ENCODE results near the gene ZNF268. TPM values are rescaled to one million over a fixed set of nuclear protein-coding genes. Genes with fewer than 3 reads are reported as not detected.

Gene ZNF268
- total RNA-seq, 1 experiment from 2014 or later = 22.4 TPM

DNA sequence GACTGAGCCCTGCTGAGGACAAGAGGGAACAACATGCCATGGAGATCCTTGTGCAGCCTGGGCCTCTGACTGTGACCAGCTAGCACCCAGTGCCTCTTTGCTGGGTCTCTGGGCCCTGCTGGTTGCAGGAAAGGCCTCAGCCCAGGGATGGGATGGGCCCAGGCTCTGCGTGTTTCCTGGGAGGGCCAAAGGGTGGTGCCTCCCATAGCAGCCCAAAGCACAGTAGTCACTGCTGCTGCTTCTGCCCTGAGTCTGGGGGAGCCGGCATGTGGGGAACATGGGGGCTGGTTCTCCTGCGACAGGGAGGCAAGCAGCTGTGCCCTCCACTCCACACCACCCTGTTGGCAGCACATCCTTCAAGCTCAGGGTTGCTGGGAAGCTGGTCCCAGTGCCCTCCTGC is 35.9 kb downstream of the ZNF268 start:
- in situ Hi-C loops (cut with HindIII; ENCODE audit: low pct_unique_long_range_greater_than_20kb, low sequenced_read_pairs) (no loop called here), intact Hi-C loops (cut with micrococcal nuclease; ENCODE audit: unreplicated experiment) (no loop called here)
- no TSS peak for BruUV-seq (replicated peaks)
- Histone ChIP-seq H3K36me3 (ENCODE audit: control insufficient read depth, insufficient read depth, low read length) (no peaks in the 10 kb centered on the region), H3K27me3 (ENCODE audit: control insufficient read depth, insufficient read depth, low read length) (no peaks in the 10 kb centered on the region), H3K4me3 (ENCODE audit: low read depth in 2 of 2, low read length in 2 of 2) (no peak overlapping the region), H3K9me3 (ENCODE audit: control insufficient read depth, insufficient read depth, low read depth, low read length) (no peaks in the 10 kb centered on the region), H3K27ac (ENCODE audit: low read length) (no peak overlapping the region), H3K4me1 (ENCODE audit: control insufficient read depth, insufficient read depth, low read length) (no peaks in the 10 kb centered on the region)
- ChIA-PET POLR2A (no interaction called here), CTCF (no interaction called here)
- no peak for ATAC-seq
- TF ChIP-seq, protein P1, sequence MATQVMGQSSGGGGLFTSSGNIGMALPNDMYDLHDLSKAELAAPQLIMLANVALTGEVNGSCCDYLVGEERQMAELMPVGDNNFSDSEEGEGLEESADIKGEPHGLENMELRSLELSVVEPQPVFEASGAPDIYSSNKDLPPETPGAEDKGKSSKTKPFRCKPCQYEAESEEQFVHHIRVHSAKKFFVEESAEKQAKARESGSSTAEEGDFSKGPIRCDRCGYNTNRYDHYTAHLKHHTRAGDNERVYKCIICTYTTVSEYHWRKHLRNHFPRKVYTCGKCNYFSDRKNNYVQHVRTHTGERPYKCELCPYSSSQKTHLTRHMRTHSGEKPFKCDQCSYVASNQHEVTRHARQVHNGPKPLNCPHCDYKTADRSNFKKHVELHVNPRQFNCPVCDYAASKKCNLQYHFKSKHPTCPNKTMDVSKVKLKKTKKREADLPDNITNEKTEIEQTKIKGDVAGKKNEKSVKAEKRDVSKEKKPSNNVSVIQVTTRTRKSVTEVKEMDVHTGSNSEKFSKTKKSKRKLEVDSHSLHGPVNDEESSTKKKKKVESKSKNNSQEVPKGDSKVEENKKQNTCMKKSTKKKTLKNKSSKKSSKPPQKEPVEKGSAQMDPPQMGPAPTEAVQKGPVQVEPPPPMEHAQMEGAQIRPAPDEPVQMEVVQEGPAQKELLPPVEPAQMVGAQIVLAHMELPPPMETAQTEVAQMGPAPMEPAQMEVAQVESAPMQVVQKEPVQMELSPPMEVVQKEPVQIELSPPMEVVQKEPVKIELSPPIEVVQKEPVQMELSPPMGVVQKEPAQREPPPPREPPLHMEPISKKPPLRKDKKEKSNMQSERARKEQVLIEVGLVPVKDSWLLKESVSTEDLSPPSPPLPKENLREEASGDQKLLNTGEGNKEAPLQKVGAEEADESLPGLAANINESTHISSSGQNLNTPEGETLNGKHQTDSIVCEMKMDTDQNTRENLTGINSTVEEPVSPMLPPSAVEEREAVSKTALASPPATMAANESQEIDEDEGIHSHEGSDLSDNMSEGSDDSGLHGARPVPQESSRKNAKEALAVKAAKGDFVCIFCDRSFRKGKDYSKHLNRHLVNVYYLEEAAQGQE (IDR thresholded peaks at IDR 0.05; ENCODE audit: insufficient read depth in 1 of 2, low read depth in 2 of 2, low read length in 1 of 2) = no peak
- no peak for DNase-seq (ENCODE audit: low read depth, low spot score)

DNA sequence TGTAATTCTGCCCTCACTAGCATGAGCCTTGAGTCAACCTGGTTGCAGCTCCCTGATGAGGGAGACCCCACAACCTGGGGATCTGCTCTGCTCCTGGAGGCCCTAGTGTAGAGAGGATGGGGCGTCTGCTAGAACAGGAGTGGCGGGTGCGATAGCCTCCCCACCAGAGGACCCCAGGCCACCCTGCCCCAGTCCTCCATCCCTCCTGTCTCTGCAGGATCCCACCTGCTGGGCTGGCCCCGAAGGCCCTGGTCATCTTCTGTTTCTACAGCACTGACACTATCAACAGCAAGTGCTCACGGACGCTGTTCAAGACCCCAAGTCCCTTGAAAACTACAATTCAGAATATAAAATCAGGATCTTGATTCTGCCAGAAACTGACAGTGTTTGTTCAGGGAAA is 39.2 kb downstream of the ZNF268 start:
- ATAC-seq (no peak), DNase-seq (ENCODE audit: low read depth, low spot score) (no peak)
- intact Hi-C loops (cut with micrococcal nuclease; ENCODE audit: unreplicated experiment) (no loop called here), in situ Hi-C loops (cut with HindIII; ENCODE audit: low pct_unique_long_range_greater_than_20kb, low sequenced_read_pairs) (no loop called here)
- TF ChIP-seq, protein P2, sequence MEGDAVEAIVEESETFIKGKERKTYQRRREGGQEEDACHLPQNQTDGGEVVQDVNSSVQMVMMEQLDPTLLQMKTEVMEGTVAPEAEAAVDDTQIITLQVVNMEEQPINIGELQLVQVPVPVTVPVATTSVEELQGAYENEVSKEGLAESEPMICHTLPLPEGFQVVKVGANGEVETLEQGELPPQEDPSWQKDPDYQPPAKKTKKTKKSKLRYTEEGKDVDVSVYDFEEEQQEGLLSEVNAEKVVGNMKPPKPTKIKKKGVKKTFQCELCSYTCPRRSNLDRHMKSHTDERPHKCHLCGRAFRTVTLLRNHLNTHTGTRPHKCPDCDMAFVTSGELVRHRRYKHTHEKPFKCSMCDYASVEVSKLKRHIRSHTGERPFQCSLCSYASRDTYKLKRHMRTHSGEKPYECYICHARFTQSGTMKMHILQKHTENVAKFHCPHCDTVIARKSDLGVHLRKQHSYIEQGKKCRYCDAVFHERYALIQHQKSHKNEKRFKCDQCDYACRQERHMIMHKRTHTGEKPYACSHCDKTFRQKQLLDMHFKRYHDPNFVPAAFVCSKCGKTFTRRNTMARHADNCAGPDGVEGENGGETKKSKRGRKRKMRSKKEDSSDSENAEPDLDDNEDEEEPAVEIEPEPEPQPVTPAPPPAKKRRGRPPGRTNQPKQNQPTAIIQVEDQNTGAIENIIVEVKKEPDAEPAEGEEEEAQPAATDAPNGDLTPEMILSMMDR (IDR thresholded peaks at IDR 0.05) = no peak
- no peak for TF ChIP-seq TCF7L2 (IDR thresholded peaks at IDR 0.05; ENCODE audit: low read depth, low read length)
- TF ChIP-seq SIN3A (IDR thresholded peaks at IDR 0.05; ENCODE audit: borderline replicate concordance, insufficient read depth, low read depth, low read length) = no peak
- TF ChIP-seq, protein P1 (IDR thresholded peaks at IDR 0.05; ENCODE audit: insufficient read depth in 1 of 2, low read depth in 2 of 2, low read length in 1 of 2) = no peak
- no peak for TF ChIP-seq POLR2AphosphoS5 (IDR thresholded peaks at IDR 0.05; ENCODE audit: low read depth, low read length)
- H3K27me3 ChIP-seq (ENCODE audit: control insufficient read depth, insufficient read depth, low read length) = no peaks in the 10 kb centered on the region
- H3K27ac ChIP-seq (ENCODE audit: low read length) = no peak overlapping the region
- no peaks in the 10 kb centered on the region for H3K36me3 ChIP-seq (ENCODE audit: control insufficient read depth, insufficient read depth, low read length)
- no peak overlapping the region for H3K4me3 ChIP-seq (ENCODE audit: low read depth in 2 of 2, low read length in 2 of 2)
- ChIA-PET CTCF (no interaction called here), POLR2A (no interaction called here)
- H3K9me3 ChIP-seq (ENCODE audit: control insufficient read depth, insufficient read depth, low read depth, low read length) = peaks cover 2% of the 10 kb centered on the region; the same call in 1 of the 2 replicates
- BruUV-seq (replicated peaks) = no TSS peak
- H3K4me1 ChIP-seq (ENCODE audit: control insufficient read depth, insufficient read depth, low read length) = no peaks in the 10 kb centered on the region
